Natural killer cell (primary cell): ENCODE results near the gene FAT1. TPM values are rescaled to one million over a fixed set of nuclear protein-coding genes. Genes with fewer than 3 reads are reported as not detected.

ENCODE experiments used
- ATAC-seq, 3 donors: fragments of 150-1000 bp in 2 of 3; fragments of 200-7000 bp in 1 of 3; cut with Tn5 transposase; 1 replicate in 1 of 3; 2 replicates in 2 of 3; pipeline ENCODE4 v1.10.0; 2021; ENCODE audit warnings: mild to moderate bottlenecking in 2 of 3, moderate library complexity in 2 of 3
- DNase-seq, 2 donors: peaks; one replicate each; pipeline versions ENCODE4 v3.0.0 to v3.0.0-alpha.2; 2013 to 2021; ENCODE audit warnings: mixed read lengths in 1 of 2
- H3K27ac ChIP-seq: one replicate; pipeline ENCODE4 v1.5.1; 2013; ENCODE audit warnings: mild to moderate bottlenecking, low read length
- H3K27me3 ChIP-seq: one replicate; pipeline ENCODE4 v1.6.1; 2013; ENCODE audit warnings: low read length; ENCODE audit not compliant: control insufficient read depth, insufficient read depth
- H3K36me3 ChIP-seq: one replicate; pipeline ENCODE4 v1.6.1; 2013; ENCODE audit warnings: low read length; ENCODE audit not compliant: control insufficient read depth, insufficient read depth
- H3K4me1 ChIP-seq: one replicate; pipeline ENCODE4 v1.6.1; 2013; ENCODE audit warnings: low read length; ENCODE audit not compliant: control insufficient read depth, insufficient read depth
- H3K4me3 ChIP-seq: one replicate; pipeline ENCODE4 v1.5.1; 2013; ENCODE audit warnings: low read length
- H3K9me3 ChIP-seq: one replicate; pipeline ENCODE4 v1.6.1; 2013; ENCODE audit warnings: low read length; ENCODE audit not compliant: control insufficient read depth, insufficient read depth
- H3K27ac Mint-ChIP-seq, 2 donors: one replicate each; pipeline ENCODE4 v1.8.0; 2022; ENCODE audit warnings: mild to moderate bottlenecking in 2 of 2, mixed read lengths in 2 of 2, moderate library complexity in 1 of 2
- H3K27me3 Mint-ChIP-seq, 2 donors: one replicate each; pipeline ENCODE4 v1.8.0; 2022; ENCODE audit warnings: low read depth in 2 of 2, mixed read lengths in 2 of 2
- H3K36me3 Mint-ChIP-seq: one replicate; pipeline ENCODE4 v1.8.0; 2022; ENCODE audit warnings: mixed read lengths
- H3K4me1 Mint-ChIP-seq, 2 donors: one replicate each; pipeline ENCODE4 v1.8.0; 2022; ENCODE audit warnings: mixed read lengths in 2 of 2
- H3K4me3 Mint-ChIP-seq: one replicate; pipeline ENCODE4 v1.8.0; 2022; ENCODE audit warnings: mild to moderate bottlenecking, moderate library complexity, mixed read lengths
- H3K9me3 Mint-ChIP-seq, 2 donors: one replicate each; pipeline ENCODE4 v1.8.0; 2022; ENCODE audit warnings: mixed read lengths in 2 of 2
- WGBS: methylation state at CpG from one replicate; pipeline ENCODE4 v1.1.7; 2013; ENCODE audit warnings: missing lambda C conversion rate; ENCODE audit not compliant: insufficient coverage; 5-methylcytosine and 5-hydroxymethylcytosine counted together
- intact Hi-C: fragments of 100-400 bp; cut with micrococcal nuclease; formaldehyde crosslinking; loops from one replicate; pipeline ENCODE4 v1.14.2; 2022
- total RNA-seq, 4 donors: library from RNA; stranded (reverse); fragments of 120-200 nt in 1 of 4; gene quantifications; one replicate each; pipeline versions ENCODE4 v1.2.3 to v1.2.4, GENCODE V29; 2013 to 2022
- TF ChIP-seq, protein P1 (sequence below): fragments of 200-600 bp; IDR thresholded peaks from one replicate; pipeline ENCODE4 v1.8.0; 2022; ENCODE audit warnings: antibody characterized with exemption

The FAT1 gene
- total RNA-seq, 3 donors from 2014 or later (not counting 1 experiment from before 2014, with no cell fraction given) = not detected

DNA sequence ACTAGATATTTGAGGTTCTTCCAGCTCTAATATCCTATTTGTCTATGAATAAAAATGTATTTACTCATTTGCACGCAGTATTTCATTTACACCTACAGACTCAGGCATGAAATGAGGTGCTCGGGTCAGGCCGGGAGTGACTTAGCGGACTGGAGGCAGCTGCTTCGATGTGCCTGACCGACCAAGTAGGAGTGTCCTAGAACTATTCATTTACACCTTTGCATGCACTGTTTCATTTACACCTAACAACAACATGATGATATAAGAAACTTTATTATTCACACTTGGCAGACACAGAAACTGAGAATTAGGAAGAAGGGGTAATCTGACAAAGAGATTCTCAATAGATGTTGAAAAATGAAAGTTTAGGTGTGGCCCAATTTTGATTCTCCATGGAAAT, 28.7 kb upstream of the FAT1 start:
- 94% methylated on average over 6 of the region's 6 CpGs for WGBS
- ATAC-seq = no peak
- Histone ChIP-seq H3K36me3 (no peaks in the 10 kb centered on the region), H3K4me1 (no peaks in the 10 kb centered on the region), H3K9me3 (no peaks in the 10 kb centered on the region), H3K27ac (no peak overlapping the region), H3K27me3 (no peaks in the 10 kb centered on the region), H3K4me3 (no peak overlapping the region)
- Mint-ChIP-seq H3K27ac (no peak overlapping the region), H3K36me3 (no peaks in the 10 kb centered on the region), H3K4me3 (no peak overlapping the region), H3K9me3 (peaks cover 8 to 14% of the 10 kb centered on the region in 2 donors), H3K27me3 (no peaks in the 10 kb centered on the region), H3K4me1 (no peaks in the 10 kb centered on the region)
- intact Hi-C loops = no loop called here
- TF ChIP-seq, protein P1, sequence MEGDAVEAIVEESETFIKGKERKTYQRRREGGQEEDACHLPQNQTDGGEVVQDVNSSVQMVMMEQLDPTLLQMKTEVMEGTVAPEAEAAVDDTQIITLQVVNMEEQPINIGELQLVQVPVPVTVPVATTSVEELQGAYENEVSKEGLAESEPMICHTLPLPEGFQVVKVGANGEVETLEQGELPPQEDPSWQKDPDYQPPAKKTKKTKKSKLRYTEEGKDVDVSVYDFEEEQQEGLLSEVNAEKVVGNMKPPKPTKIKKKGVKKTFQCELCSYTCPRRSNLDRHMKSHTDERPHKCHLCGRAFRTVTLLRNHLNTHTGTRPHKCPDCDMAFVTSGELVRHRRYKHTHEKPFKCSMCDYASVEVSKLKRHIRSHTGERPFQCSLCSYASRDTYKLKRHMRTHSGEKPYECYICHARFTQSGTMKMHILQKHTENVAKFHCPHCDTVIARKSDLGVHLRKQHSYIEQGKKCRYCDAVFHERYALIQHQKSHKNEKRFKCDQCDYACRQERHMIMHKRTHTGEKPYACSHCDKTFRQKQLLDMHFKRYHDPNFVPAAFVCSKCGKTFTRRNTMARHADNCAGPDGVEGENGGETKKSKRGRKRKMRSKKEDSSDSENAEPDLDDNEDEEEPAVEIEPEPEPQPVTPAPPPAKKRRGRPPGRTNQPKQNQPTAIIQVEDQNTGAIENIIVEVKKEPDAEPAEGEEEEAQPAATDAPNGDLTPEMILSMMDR = no peak
- DNase-seq = no peak

DNA sequence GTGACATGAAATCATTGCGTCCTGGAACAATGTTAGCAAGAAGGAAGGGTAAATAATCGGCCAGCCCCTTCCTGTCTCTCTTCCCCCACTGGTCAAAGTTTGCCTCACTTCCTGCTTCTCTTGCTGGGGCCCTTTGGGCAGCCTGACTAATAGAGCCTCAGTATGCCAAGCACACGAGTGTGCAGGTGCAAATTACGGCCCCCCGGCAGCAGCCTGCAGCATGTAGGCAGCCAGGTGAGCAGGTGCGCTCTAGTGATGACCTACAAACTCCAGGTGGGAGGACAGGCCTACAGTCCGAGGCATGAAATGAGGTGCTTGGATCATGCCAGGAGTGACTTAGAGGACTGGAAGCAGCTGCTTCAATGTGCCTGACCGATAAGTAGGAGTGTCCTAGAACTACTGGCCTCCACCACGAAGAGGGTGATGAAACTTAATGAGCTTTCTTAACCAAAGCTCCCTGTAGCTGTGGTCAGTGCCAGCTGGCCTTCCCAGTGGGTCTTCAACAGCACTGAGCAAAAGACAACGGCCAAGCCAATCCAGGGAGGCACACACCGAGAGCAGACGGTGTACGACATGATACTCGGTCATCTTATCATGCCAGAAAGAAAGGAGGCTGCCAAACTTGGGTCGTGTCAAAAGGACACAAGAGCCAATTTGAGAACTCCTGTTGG, 26.1 kb upstream of the FAT1 start:
- 81% methylated on average over 15 of the region's 15 CpGs for whole genome bisulfite sequencing
- H3K36me3 Mint-ChIP-seq = no peaks in the 10 kb centered on the region

GRCh38 chr4:186746581-186746980, 22.9 kb upstream of the FAT1 start:
- TF ChIP-seq, protein P1 = no peak
- no peaks in the 10 kb centered on the region for H3K9me3 ChIP-seq
- no peaks in the 10 kb centered on the region for H3K27me3 ChIP-seq
- ATAC-seq = no peak
- no peaks in the 10 kb centered on the region for H3K36me3 ChIP-seq
- H3K4me1 Mint-ChIP-seq = no peaks in the 10 kb centered on the region
- H3K9me3 Mint-ChIP-seq = peaks cover 2% of the 10 kb centered on the region in 2 donors
- no peak overlapping the region for H3K27ac Mint-ChIP-seq
- H3K27me3 Mint-ChIP-seq = no peaks in the 10 kb centered on the region
- H3K4me3 Mint-ChIP-seq = no peak overlapping the region
- H3K4me1 ChIP-seq = no peaks in the 10 kb centered on the region
- no peak overlapping the region for H3K27ac ChIP-seq
- 86% methylated on average over 4 of the region's 6 CpGs for WGBS
- intact Hi-C loops = no loop called here
- no peak overlapping the region for H3K4me3 ChIP-seq
- H3K36me3 Mint-ChIP-seq = no peaks in the 10 kb centered on the region
- DNase-seq = no peak

More for the DNA sequence above, 26.1 kb upstream of the FAT1 start:
- Mint-ChIP-seq H3K9me3 (peaks cover 2% of the 10 kb centered on the region in 2 donors), H3K4me3 (no peak overlapping the region), H3K4me1 (no peaks in the 10 kb centered on the region), H3K27ac (no peak overlapping the region), H3K27me3 (no peaks in the 10 kb centered on the region)
- H3K36me3 ChIP-seq = no peaks in the 10 kb centered on the region
- H3K4me1 ChIP-seq = no peaks in the 10 kb centered on the region
- intact Hi-C loops = no loop called here
- H3K27me3 ChIP-seq = no peaks in the 10 kb centered on the region
- no peak overlapping the region for H3K27ac ChIP-seq
- ATAC-seq (no peak), DNase-seq (no peak)
- TF ChIP-seq, protein P1 = no peak
- no peaks in the 10 kb centered on the region for H3K9me3 ChIP-seq
- no peak overlapping the region for H3K4me3 ChIP-seq

- H3K27ac ChIP-seq = no peak overlapping the region
- no peak for DNase-seq
- ATAC-seq = no peak
- Mint-ChIP-seq H3K4me3 (no peak overlapping the region), H3K27me3 (no peaks in the 10 kb centered on the region), H3K4me1 (no peaks in the 10 kb centered on the region), H3K36me3 (no peaks in the 10 kb centered on the region), H3K27ac (no peak overlapping the region), H3K9me3 (peaks cover 4 to 6% of the 10 kb centered on the region in 2 donors)
- H3K9me3 ChIP-seq = no peaks in the 10 kb centered on the region
- no peaks in the 10 kb centered on the region for H3K36me3 ChIP-seq
- TF ChIP-seq, protein P1 = no peak
- intact Hi-C loops = no loop called here
- WGBS = 87% methylated on average over 10 of the region's 10 CpGs
- H3K4me3 ChIP-seq = no peak overlapping the region
- H3K27me3 ChIP-seq = no peaks in the 10 kb centered on the region
- no peaks in the 10 kb centered on the region for H3K4me1 ChIP-seq
These were observed 19.6 kb upstream of the FAT1 start for GRCh38 chr4:186743261-186743660.
